Measurements from ENCODE around the gene IGSF3.

IGSF3 gene

DNA sequence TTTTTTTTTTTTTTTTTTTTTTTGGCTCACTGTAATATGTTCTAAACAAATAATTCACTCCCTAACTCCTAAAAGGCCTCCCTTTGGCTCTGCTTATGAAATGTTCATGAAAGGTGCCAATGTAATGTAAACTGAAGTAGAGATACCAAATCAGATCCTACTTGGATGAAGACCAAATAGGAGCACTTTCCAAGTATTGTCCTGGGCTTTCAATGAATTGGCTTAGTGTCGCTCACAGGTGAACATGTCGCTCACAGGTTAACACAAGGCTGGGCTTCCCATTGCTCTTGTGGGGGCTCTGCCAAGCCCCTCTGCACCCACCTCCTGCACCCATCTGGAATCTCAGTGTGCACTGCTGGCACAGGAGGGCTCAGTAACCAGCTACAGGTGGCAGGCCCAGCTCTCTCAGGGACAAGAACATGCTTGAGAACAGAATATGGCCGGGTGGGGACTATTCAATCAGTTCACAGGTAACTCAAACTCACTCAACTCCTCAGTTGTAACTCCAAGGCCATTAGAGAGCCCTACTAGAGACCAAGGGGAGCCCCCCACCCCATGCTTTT is 86.1 kb downstream of the IGSF3 start:
- H3K4me3 ChIP-seq (ENCODE audit: low read length), result no peak overlapping the region
- H4K8ac ChIP-seq (ENCODE audit: low read depth, low read length), result no peak overlapping the region
- no peak overlapping the region for H3K27ac ChIP-seq (ENCODE audit: low read depth, low read length)
- H2AK5ac ChIP-seq (ENCODE audit: low read length), result no peak overlapping the region
- H2BK120ac ChIP-seq (ENCODE audit: low read depth, low read length), result no peak overlapping the region
- H3K23ac ChIP-seq (ENCODE audit: low read length), result no peak overlapping the region
- no peak overlapping the region for H2BK5ac ChIP-seq (ENCODE audit: low read length)
- no peak overlapping the region for H2BK15ac ChIP-seq (replicated peaks; ENCODE audit: low read depth)
- H3K4ac ChIP-seq (ENCODE audit: low read depth, low read length), result no peak overlapping the region
- H3K4me1 ChIP-seq (ENCODE audit: control insufficient read depth, low read depth, low read length), result no peaks in the 10 kb centered on the region
- H3K4me2 ChIP-seq (ENCODE audit: low read length), result no peak overlapping the region
- H3K79me2 ChIP-seq (ENCODE audit: control insufficient read depth, insufficient read depth, low read length), result no peaks in the 10 kb centered on the region
- no peaks in the 10 kb centered on the region for H3K36me3 ChIP-seq (ENCODE audit: control insufficient read depth, insufficient read depth, low read length)
- no peaks in the 10 kb centered on the region for H3K79me1 ChIP-seq (ENCODE audit: low read length)
- no peak overlapping the region for H4K5ac ChIP-seq (ENCODE audit: low read length)
- no peak overlapping the region for H3K18ac ChIP-seq (ENCODE audit: low read length)
- no peak overlapping the region for H3K56ac ChIP-seq (ENCODE audit: low read length)
- WGBS (ENCODE audit: extremely low coverage, insufficient coverage, low lambda C conversion rate), result no CpG with 5 or more reads among the region's 3 CpGs
- H3K27me3 ChIP-seq (ENCODE audit: insufficient read depth, low read length, poor library complexity), result no peaks in the 10 kb centered on the region
- no peak overlapping the region for H3K9ac ChIP-seq (ENCODE audit: low read length)
- no peak for DNase-seq

GRCh38 chr1:116580446-116581322 is 86.8 kb downstream of the IGSF3 start:
- Histone ChIP-seq H3K4ac (ENCODE audit: low read depth, low read length) (no peak overlapping the region), H3K27me3 (ENCODE audit: insufficient read depth, low read length, poor library complexity) (no peaks in the 10 kb centered on the region), H3K4me1 (ENCODE audit: control insufficient read depth, low read depth, low read length) (no peaks in the 10 kb centered on the region), H3K23ac (ENCODE audit: low read length) (no peak overlapping the region), H3K27ac (ENCODE audit: low read depth, low read length) (no peak overlapping the region), H3K4me2 (ENCODE audit: low read length) (no peak overlapping the region), H2BK5ac (ENCODE audit: low read length) (no peak overlapping the region), H3K36me3 (ENCODE audit: control insufficient read depth, insufficient read depth, low read length) (no peaks in the 10 kb centered on the region), H3K4me3 (ENCODE audit: low read length) (no peak overlapping the region), H3K79me2 (ENCODE audit: control insufficient read depth, insufficient read depth, low read length) (no peaks in the 10 kb centered on the region), H3K79me1 (ENCODE audit: low read length) (no peaks in the 10 kb centered on the region), H3K9ac (ENCODE audit: low read length) (no peak overlapping the region), H4K8ac (ENCODE audit: low read depth, low read length) (no peak overlapping the region), H3K56ac (ENCODE audit: low read length) (no peak overlapping the region), H4K5ac (ENCODE audit: low read length) (no peak overlapping the region), H3K18ac (ENCODE audit: low read length) (no peak overlapping the region), H2BK15ac (replicated peaks; ENCODE audit: low read depth) (no peak overlapping the region), H2BK120ac (ENCODE audit: low read depth, low read length) (no peak overlapping the region), H2AK5ac (ENCODE audit: low read length) (no peak overlapping the region)
- WGBS (ENCODE audit: extremely low coverage, insufficient coverage, low lambda C conversion rate), result no CpG with 5 or more reads among the region's 7 CpGs
- DNase-seq, result no peak

DNA sequence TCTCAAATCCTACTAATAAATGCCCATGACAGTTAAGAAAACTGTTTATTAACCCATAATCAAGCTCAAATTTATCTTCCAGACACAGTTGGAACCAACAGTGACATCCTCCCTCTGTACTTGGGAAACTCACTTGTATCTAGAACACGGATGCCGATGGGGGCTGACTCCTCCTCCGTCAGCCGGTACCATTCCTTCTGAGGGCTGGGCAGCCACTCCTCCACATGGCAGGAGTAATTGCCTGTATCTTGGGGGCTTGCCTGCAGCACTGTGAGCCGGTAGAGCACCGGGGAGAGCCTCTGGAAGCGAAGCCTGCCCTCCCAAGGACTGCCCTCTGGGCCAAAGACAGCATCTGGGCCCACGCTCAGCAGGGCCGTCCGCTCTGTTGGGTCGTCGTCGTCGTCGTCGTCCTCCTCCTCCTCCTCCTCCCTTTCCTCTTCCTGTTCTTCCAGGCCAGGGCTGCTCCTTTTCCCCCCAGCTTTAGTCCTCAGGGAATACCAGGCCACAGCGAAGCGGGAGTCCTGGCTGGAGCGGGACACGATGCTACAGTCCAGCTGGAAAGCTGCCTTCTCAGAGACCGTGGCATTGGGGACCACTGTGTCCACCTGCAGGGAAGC is 88.2 kb downstream of the IGSF3 start:
- Histone ChIP-seq H3K79me1 (ENCODE audit: low read length) (no peaks in the 10 kb centered on the region), H3K27ac (ENCODE audit: low read depth, low read length) (no peak overlapping the region), H3K4me2 (ENCODE audit: low read length) (no peak overlapping the region), H2AK5ac (ENCODE audit: low read length) (no peak overlapping the region), H2BK15ac (replicated peaks; ENCODE audit: low read depth) (no peak overlapping the region), H4K5ac (ENCODE audit: low read length) (no peak overlapping the region), H3K4me1 (ENCODE audit: control insufficient read depth, low read depth, low read length) (no peaks in the 10 kb centered on the region), H3K4me3 (ENCODE audit: low read length) (no peak overlapping the region), H3K36me3 (ENCODE audit: control insufficient read depth, insufficient read depth, low read length) (no peaks in the 10 kb centered on the region), H3K4ac (ENCODE audit: low read depth, low read length) (no peak overlapping the region), H3K23ac (ENCODE audit: low read length) (no peak overlapping the region), H3K27me3 (ENCODE audit: insufficient read depth, low read length, poor library complexity) (no peaks in the 10 kb centered on the region), H3K56ac (ENCODE audit: low read length) (no peak overlapping the region), H4K8ac (ENCODE audit: low read depth, low read length) (no peak overlapping the region), H2BK5ac (ENCODE audit: low read length) (no peak overlapping the region), H2BK120ac (ENCODE audit: low read depth, low read length) (no peak overlapping the region), H3K18ac (ENCODE audit: low read length) (no peak overlapping the region), H3K79me2 (ENCODE audit: control insufficient read depth, insufficient read depth, low read length) (no peaks in the 10 kb centered on the region), H3K9ac (ENCODE audit: low read length) (no peak overlapping the region)
- WGBS (ENCODE audit: extremely low coverage, insufficient coverage, low lambda C conversion rate), result no CpG with 5 or more reads among the region's 21 CpGs
- no peak for DNase-seq

DNA sequence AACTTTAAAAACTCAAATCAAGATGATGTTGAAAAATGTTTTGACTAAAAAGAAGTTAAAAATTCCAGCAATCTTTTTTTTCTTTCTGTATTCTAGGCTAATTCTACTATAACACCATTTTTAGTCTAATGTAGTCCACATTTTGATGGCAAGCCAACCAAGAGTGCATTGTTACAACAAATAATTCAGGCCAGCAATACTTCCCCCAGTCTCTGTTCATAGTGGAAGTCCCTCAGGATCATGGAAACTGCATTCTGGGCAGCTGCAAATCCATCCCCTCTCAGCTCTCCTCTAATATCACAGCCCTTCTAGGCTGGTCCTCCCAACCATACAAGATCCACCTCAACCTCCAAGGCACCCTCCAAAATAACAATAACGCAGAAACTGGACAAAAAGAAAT is 89.0 kb downstream of the IGSF3 start:
- H3K4ac ChIP-seq (ENCODE audit: low read depth, low read length), result no peak overlapping the region
- H2BK15ac ChIP-seq (replicated peaks; ENCODE audit: low read depth), result no peak overlapping the region
- H4K8ac ChIP-seq (ENCODE audit: low read depth, low read length), result no peak overlapping the region
- H3K4me1 ChIP-seq (ENCODE audit: control insufficient read depth, low read depth, low read length), result no peaks in the 10 kb centered on the region
- H3K56ac ChIP-seq (ENCODE audit: low read length), result no peak overlapping the region
- no peak overlapping the region for H3K18ac ChIP-seq (ENCODE audit: low read length)
- H3K27me3 ChIP-seq (ENCODE audit: insufficient read depth, low read length, poor library complexity), result no peaks in the 10 kb centered on the region
- no peak overlapping the region for H4K5ac ChIP-seq (ENCODE audit: low read length)
- H3K27ac ChIP-seq (ENCODE audit: low read depth, low read length), result no peak overlapping the region
- H3K4me2 ChIP-seq (ENCODE audit: low read length), result no peak overlapping the region
- no peak overlapping the region for H2AK5ac ChIP-seq (ENCODE audit: low read length)
- H3K79me2 ChIP-seq (ENCODE audit: control insufficient read depth, insufficient read depth, low read length), result no peaks in the 10 kb centered on the region
- no peak overlapping the region for H2BK5ac ChIP-seq (ENCODE audit: low read length)
- H3K23ac ChIP-seq (ENCODE audit: low read length), result no peak overlapping the region
- H3K79me1 ChIP-seq (ENCODE audit: low read length), result no peaks in the 10 kb centered on the region
- H3K9ac ChIP-seq (ENCODE audit: low read length), result no peak overlapping the region
- no peak overlapping the region for H3K4me3 ChIP-seq (ENCODE audit: low read length)
- WGBS (ENCODE audit: extremely low coverage, insufficient coverage, low lambda C conversion rate), result no CpG with 5 or more reads among the region's 1 CpG
- H2BK120ac ChIP-seq (ENCODE audit: low read depth, low read length), result no peak overlapping the region
- H3K36me3 ChIP-seq (ENCODE audit: control insufficient read depth, insufficient read depth, low read length), result no peaks in the 10 kb centered on the region
- DNase-seq, result no peak

DNA sequence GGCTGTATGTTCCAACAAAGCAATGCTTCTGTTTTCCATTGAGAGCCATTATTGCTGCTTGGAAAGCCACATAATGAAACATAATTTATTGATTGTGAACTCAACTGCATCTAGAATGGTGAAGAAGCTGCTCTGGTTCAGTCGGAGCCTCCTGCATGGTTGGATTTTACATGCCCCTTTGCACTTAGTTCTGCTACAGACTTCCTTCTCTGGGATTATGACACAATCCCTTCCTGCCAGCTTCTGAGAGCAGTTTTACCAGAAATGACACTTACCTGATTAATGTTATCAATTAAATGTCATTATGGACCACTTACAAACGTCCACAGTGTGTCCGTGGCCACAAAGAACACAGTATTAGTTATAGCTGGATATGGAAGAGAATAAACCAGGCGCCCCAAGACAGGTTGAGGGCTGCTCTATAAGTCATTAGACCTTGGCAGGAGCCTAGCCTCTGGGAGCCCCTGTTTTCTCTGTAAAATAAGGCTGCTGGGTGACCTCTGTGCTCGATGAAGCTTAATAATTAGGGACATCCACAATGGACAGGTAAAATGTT is 89.7 kb downstream of the IGSF3 start:
- no peak overlapping the region for H4K8ac ChIP-seq (ENCODE audit: low read depth, low read length)
- H2BK15ac ChIP-seq (replicated peaks; ENCODE audit: low read depth), result no peak overlapping the region
- H3K4me2 ChIP-seq (ENCODE audit: low read length), result no peak overlapping the region
- no peak overlapping the region for H3K18ac ChIP-seq (ENCODE audit: low read length)
- DNase-seq, result no peak
- no peak overlapping the region for H2BK120ac ChIP-seq (ENCODE audit: low read depth, low read length)
- no peaks in the 10 kb centered on the region for H3K4me1 ChIP-seq (ENCODE audit: control insufficient read depth, low read depth, low read length)
- H2AK5ac ChIP-seq (ENCODE audit: low read length), result no peak overlapping the region
- no peak overlapping the region for H3K4me3 ChIP-seq (ENCODE audit: low read length)
- no peak overlapping the region for H2BK5ac ChIP-seq (ENCODE audit: low read length)
- H4K5ac ChIP-seq (ENCODE audit: low read length), result no peak overlapping the region
- no peak overlapping the region for H3K23ac ChIP-seq (ENCODE audit: low read length)
- H3K9ac ChIP-seq (ENCODE audit: low read length), result no peak overlapping the region
- H3K36me3 ChIP-seq (ENCODE audit: control insufficient read depth, insufficient read depth, low read length), result no peaks in the 10 kb centered on the region
- no peak overlapping the region for H3K4ac ChIP-seq (ENCODE audit: low read depth, low read length)
- H3K79me1 ChIP-seq (ENCODE audit: low read length), result no peaks in the 10 kb centered on the region
- no peak overlapping the region for H3K56ac ChIP-seq (ENCODE audit: low read length)
- H3K27ac ChIP-seq (ENCODE audit: low read depth, low read length), result no peak overlapping the region
- no CpG with 5 or more reads among the region's 5 CpGs for WGBS (ENCODE audit: extremely low coverage, insufficient coverage, low lambda C conversion rate)
- no peaks in the 10 kb centered on the region for H3K79me2 ChIP-seq (ENCODE audit: control insufficient read depth, insufficient read depth, low read length)
- no peaks in the 10 kb centered on the region for H3K27me3 ChIP-seq (ENCODE audit: insufficient read depth, low read length, poor library complexity)

Data from mesendoderm (in vitro differentiated cells).